Amygdala (tissue), 56 donors: ENCODE data around the gene LGALS12.

ENCODE experiments used
- DNase-seq, 56 donors: peaks; one replicate each; lab custom pipeline; 2025; lab: John Stamatoyannopoulos, UW

The LGALS12 gene

GRCh38 chr11:63556404-63557013, 50.6 kb downstream of the LGALS12 start:
- no peak for DNase-seq

- no peak for DNase-seq
Observed at GRCh38 chr11:63557570-63557969, 51.7 kb downstream of the LGALS12 start.

GRCh38 chr11:63558459-63559157, 52.7 kb downstream of the LGALS12 start:
- DNase-seq: no peak

- peak in 6 of 56 donors; percentile 15 to 40 (median 24) for DNase-seq
Observed at GRCh38 chr11:63560506-63561180, 54.8 kb downstream of the LGALS12 start.

- DNase-seq: no peak
Observed at GRCh38 chr11:63563201-63564055, 57.5 kb downstream of the LGALS12 start, which contains the start of gene PLAAT2. TSS of gene PLAAT2 (minus strand) at chr11:63563379. CDS start at chr11:63563324, 55 bp downstream.

- peak in 19 of 56 donors; percentile 14 to 89 (median 30) for DNase-seq
Observed at GRCh38 chr11:63564056-63564774, 58.3 kb downstream of the LGALS12 start.

GRCh38 chr11:63564784-63565350, 59.0 kb downstream of the LGALS12 start:
- no peak for DNase-seq
